NCI-H2029 treated with DMSO at 0.1 percent for 48 hours (cell line): ENCODE measurements around the gene MEIS1.

Experiments
- DNase-seq: peaks from one replicate; lab custom pipeline; 2025; lab: John Stamatoyannopoulos, UW

Gene MEIS1

DNA sequence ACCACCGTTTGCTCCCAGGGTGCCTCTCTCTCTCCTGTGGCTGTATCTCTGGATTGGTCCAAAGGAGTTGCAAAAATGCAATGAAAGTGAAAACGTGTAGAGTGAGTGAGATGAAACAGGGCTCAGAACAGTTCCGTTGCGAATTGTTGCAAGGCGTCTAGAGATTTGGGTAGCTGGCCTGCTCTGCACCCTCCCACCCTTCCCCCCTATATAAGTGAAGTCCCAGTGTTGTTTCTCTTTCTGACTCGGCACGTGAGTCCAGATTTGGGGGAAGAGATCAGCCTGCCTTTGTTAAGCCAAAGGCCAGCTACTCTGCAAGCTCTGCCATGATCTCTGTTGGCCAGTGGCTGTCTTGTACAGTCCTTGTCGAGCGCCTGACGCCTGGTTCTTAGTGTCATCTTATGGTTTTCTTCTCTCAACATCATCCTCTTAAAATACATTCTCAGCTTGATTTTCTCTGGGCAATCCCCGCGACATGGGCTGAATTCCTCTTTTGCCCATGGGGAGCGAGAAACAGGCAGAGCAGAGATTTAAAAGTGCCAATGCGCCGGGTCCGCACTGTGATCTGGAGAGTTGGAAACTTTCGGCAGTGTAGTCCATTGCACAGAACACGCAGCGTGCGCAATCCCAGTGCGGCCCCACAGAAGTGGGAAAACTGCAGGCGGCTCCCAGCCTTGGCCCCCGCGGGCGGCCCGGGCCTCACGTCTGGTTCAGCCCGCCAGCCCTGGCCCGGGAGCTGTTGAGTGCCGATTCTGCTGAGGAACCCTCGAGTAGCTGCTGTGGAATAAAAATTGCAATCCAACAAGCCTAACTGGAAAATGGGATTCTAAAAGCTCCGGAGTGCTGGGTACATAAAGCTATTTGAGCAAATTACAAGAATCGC is 9.3 kb downstream of the MEIS1 start:
- DNase-seq = no peak

GRCh38 chr2:66445076-66445924 is 10.4 kb downstream of the MEIS1 start:
- no peak for DNase-seq

DNA sequence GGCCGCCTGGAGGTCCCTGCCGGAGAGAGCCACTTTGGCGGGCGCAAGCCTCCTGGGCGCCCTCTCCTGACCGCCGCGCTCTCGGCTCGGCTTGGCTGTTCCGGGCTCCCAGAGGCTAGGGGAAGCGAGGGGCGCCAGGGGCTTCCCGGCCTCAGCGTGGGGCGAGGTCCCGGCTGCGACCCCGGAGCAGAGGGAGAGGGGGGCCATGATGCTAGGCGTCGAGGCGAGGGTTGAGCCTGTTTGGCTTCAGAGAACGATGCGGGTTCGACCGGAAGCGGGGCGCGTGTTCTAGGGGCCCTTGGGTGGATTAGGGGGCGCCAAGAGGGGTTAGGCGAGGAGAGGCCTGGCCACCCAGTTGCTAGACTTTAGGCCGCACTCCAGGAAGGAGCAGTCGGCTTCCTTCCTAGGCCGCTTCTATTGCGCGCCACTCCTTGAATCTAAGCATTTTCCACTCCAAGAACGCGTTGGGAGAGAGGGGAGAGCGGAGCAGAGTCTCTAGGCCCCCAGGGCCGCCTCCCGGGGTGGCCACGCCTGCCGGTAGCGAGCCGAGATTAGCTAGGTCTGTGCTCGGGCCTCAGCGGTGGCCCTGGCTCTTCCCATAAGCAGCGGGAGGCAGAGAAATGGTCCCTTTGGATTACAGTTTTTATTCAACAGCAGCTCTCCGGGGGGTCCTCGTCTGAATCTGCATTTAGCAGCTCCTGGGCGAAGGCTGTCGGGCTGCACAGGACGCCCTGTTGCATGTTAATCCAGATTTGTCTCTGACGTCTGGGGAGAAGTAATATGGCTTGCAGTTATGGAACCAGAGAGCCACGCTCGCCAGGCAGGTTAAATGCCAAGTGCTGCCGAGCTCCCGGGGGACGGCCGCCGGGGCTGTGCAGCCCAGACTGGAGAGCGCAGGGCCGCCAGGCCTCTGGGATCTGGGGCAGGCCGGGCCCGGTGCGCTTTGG is 11.3 kb downstream of the MEIS1 start:
- no peak for DNase-seq

DNA sequence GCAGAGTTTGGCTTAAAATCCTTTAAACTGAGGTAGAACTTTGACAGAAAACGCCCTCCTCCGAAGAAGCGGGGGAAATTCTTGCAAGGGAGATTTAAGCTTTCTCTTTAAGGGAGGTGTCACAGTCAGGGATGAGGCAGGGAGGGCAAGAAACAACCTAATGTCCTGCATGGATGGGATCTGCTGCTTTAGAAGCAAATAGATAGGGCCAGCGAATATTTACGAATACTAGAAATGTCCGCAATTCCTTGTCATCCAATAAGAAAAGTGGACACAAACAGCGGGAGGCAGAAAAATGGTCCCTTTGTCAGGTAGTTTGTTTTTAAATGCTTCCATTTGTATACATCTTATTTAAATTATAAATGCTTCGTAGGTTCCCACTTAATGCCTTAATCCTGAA is 12.0 kb downstream of the MEIS1 start:
- no peak for DNase-seq

DNA sequence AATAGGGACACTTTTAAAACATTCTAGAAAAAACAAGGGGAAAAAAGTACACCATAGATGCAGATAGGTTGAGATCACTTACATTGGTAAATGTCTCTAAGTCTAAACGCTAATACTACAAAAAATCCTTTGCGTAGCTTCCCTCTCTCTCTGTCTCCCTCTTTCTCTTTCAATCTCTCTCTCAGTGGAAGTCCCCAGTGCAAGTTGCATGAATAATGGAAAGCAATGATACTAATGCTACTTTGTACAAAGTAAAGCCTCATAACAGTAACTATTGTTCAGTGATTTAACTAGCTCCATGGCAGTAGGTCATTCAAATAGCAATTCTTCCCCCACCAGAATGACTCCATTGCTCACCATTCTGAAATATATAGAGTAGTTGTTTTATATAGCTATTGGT is 12.8 kb downstream of the MEIS1 start:
- no peak for DNase-seq

GRCh38 chr2:66448136-66448991 is 13.4 kb downstream of the MEIS1 start:
- no peak for DNase-seq

- no peak for DNase-seq
Observed at GRCh38 chr2:66452214-66452613, 17.3 kb downstream of the MEIS1 start.

DNA sequence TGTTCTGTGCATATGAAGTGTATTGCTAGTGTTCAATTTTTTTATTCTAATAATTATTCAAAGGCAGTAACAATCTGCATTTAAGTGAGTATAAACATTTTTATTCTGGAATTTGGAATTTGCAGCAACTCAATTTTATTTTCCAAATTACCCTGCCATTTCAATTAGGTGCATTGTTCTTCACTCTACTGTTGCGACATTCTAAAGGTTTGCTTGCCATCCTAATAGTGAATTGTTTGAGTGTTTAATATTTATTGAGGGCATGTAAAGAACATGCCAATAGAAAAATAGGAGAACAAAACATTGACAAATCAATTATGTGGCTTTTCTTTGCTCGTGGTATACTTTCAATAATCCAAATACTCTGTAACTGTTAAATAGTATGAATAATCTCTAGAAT is 18.0 kb downstream of the MEIS1 start:
- no peak for DNase-seq

DNA sequence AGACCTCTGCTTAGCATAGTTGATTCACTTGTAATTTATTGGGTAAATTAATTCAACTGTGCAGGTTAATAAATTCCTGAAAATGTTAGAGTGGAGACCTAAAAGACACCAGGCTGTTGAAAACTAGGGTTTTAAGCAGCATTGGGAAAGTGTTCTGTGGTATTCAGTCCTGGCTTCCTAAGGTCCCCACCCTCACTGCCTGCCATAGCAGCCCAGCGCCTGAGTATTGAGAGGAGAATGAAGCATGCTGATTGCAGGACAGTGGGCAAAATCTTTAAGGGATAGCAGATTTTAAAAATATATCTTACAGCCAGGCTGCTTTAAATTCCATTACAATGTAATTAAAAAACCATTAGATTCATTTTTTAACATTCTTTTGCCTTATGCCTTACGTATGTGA is 20.6 kb downstream of the MEIS1 start:
- DNase-seq = no peak

DNA sequence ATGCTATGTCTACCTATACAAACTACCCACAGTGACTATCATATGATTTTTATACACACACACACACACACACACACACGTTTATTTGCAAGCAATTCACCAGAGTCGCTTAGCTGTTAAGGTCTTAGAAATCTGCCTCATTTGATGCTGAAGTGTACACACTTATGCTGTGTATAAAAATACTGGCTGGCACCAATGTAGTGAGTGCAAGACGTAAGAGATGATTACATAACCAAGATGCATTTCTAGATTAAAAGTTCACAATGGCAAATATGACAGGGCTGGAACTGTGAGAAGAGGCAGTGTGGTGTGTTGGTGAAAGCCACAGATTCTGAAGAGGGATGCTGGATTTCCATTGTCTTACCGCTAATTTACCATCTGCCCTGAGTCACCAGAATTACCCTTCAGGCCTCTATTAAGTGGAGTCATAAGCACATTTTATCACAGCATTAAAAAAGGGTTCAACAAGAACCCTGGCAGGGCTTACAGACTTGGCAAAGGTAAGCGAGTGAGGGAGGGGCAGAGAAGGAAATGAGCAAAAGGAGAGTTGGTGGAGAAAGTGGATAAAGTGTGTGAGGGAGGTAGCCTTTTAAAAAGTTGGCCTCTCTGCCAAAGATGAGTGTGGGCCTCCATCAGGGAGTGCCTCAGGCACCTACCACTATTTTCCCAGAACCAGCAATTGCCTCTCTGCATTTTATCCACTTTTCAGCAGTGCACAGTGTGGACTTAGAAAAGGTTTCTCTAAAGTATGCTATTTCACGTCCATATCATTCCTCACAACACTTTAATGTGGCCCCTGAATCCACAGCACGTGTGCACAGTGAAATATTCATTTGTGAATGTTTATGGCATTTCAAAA is 21.5 kb downstream of the MEIS1 start:
- no peak for DNase-seq

DNA sequence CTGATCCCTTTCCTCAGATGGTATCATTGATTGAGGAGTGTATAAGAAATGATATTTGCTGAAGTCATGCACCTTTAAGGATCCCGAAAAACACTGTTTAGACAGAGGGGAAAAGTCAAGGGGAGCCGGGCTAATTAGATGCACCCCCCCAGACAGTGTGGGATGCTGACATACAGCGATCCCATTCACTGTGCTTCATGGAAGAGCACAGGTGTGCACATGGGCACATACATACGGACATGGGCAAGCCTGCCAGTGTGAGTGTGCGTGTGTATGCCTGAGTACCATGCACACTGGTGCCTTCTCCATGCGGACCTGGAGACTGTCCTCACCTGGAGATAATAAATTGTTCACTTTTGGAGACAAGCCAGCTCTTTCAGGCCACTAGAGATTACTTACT is 22.6 kb downstream of the MEIS1 start:
- no peak for DNase-seq

DNA sequence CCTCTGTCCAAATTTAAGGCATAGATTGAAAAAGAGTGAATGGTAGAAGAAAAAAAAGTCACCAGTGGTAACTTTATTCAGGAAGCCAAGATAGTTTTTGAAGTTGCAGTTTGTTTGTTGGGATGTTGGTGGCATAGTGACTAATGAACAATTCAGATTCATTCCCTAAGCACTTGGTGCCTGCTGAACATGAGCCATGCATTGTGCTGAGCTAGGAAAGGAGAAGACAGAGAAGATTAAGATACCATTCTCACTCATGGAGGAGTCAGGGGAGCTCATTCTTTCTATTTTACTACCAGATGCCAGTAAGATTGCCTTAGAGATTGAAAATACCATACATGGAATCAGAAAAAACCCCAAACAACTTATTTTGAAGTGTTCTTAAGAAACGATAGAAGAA is 25.1 kb downstream of the MEIS1 start:
- DNase-seq = no peak

- no peak for DNase-seq
Observed at GRCh38 chr2:66461001-66461663, 26.2 kb downstream of the MEIS1 start.

DNA sequence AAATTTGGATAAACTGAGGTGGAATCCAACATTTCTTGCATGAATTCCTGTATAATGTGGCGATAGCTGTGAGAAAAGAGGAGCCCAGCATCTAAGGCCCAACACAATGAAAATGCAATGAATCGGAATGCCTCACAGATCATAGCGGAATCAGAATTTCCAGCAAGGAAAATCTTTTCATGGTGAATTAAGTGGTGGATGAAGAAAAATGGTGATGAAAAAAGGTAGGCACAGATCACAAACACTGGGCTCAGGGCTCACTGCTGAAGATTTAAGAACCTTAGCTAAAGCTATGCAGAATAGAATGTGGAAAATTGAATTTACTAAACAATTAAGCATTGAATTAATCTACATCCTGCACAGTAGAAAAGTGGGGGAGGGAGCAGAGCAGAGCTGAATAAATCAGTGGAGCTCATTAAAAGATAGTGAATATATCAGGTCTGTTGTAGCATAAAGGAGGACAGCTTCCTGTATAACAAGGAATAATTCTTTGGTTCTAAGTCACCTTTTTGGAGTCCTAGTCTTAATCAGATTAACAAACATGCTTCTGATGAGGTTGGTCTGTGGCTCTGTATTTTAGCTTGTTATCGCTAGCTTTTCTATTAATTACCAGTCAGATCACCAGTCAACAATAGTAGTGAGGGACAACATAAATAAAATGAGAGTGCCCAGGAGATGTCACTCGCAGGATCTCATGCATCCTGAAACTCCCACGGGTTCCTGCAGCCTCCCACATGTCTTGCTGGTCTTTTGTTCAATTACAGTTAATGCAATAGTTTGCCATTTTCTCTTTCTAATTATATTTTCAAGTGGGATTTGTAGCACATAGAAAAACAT is 27.0 kb downstream of the MEIS1 start:
- DNase-seq = no peak

GRCh38 chr2:66462501-66462825 is 27.5 kb downstream of the MEIS1 start:
- no peak for DNase-seq

- no peak for DNase-seq
Observed at GRCh38 chr2:66463206-66463755, 28.4 kb downstream of the MEIS1 start.

GRCh38 chr2:66464930-66465637 is 30.2 kb downstream of the MEIS1 start:
- no peak for DNase-seq

DNA sequence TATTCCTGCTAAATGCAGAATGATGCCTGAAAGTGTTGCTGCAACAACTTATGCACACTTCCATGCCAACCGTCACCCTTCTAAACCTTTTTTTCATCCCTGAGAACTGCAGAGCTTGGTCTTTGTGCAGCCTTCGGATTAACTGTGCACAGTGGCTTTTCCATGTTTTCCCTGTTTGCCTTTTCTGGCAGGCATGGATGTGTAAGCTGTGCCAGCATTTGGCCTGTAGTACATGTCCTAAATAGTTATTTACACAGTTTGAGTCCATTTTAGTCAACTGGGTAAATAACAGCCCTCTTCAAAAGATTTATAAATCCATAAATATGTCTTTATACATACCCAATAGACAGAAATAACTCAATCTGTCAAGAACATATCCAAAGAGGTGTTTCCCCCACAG is 31.5 kb downstream of the MEIS1 start:
- no peak for DNase-seq
